Liver (tissue), 2 donors: ENCODE measurements around the gene YARS2.

ENCODE experiments used
- CTCF ChIP-seq: fragments of 150-350 bp; IDR thresholded peaks from 2 replicates; pipeline ENCODE4 v1.5.1; 2017; ENCODE audit warnings: improper control_type of control experiment, low read depth, low read length; ENCODE audit not compliant: missing input control
- TF ChIP-seq, protein P1 (sequence below): IDR thresholded peaks from 2 replicates; pipeline ENCODE4 v1.6.1; 2016; ENCODE audit warnings: antibody characterized with exemption
- donor health status: healthy.

- TF ChIP-seq, protein P1, sequence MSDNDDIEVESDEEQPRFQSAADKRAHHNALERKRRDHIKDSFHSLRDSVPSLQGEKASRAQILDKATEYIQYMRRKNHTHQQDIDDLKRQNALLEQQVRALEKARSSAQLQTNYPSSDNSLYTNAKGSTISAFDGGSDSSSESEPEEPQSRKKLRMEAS = no peak
- no peak for TF ChIP-seq CTCF
These were observed 52.8 kb downstream of the YARS2 start for GRCh38 chr12:32702946-32703345.
